Urinary bladder (tissue), 4 donors: Measurements from ENCODE around the gene PDE4B. TPM values are rescaled to one million over a fixed set of nuclear protein-coding genes. Genes with fewer than 3 reads are reported as not detected.
"Not testable (repeated sequence)": the region's sequence is repeated elsewhere in the genome, so short reads cannot be mapped to it uniquely, and the experiment has no call there.

ENCODE experiments used
- DNase-seq: peaks from one replicate; pipeline ENCODE4 v3.0.0-alpha.2; 2015; ENCODE audit errors: extremely low spot score
- H3K27ac ChIP-seq: one replicate; pipeline ENCODE4 v1.5.1; 2013; ENCODE audit warnings: low read depth, mild to moderate bottlenecking, moderate library complexity
- H3K36me3 ChIP-seq: one replicate; pipeline ENCODE4 v1.6.1; 2013; ENCODE audit warnings: mild to moderate bottlenecking, moderate library complexity; ENCODE audit not compliant: insufficient read depth
- H3K4me1 ChIP-seq: one replicate; pipeline ENCODE4 v1.6.1; 2013; ENCODE audit warnings: mild to moderate bottlenecking, moderate library complexity; ENCODE audit not compliant: insufficient read depth
- H3K4me3 ChIP-seq: one replicate; pipeline ENCODE4 v1.5.1; 2013; ENCODE audit warnings: low read depth, low read length
- WGBS: extraction: QIAGEN DNeasy Blood & Tissue Kit; methylation state at CpG from one replicate; pipeline ENCODE4 v1.1.7; 2013; 5-methylcytosine and 5-hydroxymethylcytosine counted together
- polyA plus RNA-seq: library from polyadenylated mRNA; stranded (reverse); fragments of 200-250 nt; gene quantifications from one replicate; pipeline ENCODE4 v1.2.3, GENCODE V29; 2013
- total RNA-seq: library from RNA; depleted of rRNA; stranded (reverse); fragments of >200 nt; gene quantifications from one replicate; pipeline ENCODE4 v1.2.3, GENCODE V29; 2014
- donor health status: healthy with polysubstance abuse.
- donor health status: healthy.

Gene PDE4B
- total and polyA plus RNA-seq, 2 donors, result 9.0 to 43.1 TPM

DNA sequence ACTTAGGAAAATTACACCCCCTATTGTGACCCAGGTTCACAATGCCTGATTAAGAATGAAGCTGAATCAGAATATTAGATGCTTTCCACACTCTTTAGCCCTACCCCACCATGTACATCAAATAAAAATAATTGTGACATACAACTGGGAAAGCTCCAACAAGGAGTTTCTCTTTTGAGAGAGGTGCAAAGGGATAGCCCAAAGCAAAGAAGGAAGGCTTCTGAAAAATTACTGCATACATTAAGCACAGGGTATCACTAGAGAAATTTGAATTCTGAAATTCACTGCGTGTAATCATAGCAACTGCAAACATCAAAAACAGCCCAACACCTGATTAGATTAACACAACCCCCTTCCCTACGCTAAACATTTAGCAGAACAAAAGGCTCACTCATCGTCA lies 34.1 kb downstream of the PDE4B start:
- 69% methylated on average over 3 of the region's 3 CpGs for WGBS

DNA sequence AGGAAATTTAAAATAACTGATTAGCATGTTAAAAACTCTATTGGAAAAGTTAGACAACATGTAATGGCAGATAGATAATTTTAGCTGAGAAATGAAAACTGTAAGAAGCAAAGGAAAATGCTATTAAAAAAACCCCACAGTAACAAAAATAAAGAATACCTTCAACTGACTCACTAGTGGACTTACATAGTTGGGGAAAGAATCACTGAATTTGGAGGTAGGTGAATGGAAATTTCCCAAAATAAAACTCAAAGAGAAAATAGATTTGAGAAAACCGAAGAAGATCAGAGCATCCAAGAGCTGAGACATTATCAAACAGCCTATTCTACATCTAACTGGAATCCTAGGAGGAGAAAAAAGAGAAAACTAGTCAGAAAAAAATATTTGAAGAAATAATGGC lies 34.7 kb downstream of the PDE4B start:
- no peaks in the 10 kb centered on the region for H3K36me3 ChIP-seq
- 92% methylated on average over 1 of the region's 1 CpG for WGBS
- no peak for DNase-seq
- no peak overlapping the region for H3K4me3 ChIP-seq
- no peaks in the 10 kb centered on the region for H3K4me1 ChIP-seq
- no peak overlapping the region for H3K27ac ChIP-seq

More for the DNA sequence above, 34.1 kb downstream of the PDE4B start:
- no peaks in the 10 kb centered on the region for H3K36me3 ChIP-seq
- H3K27ac ChIP-seq, result no peak overlapping the region
- no peak overlapping the region for H3K4me3 ChIP-seq
- DNase-seq, result no peak
- no peaks in the 10 kb centered on the region for H3K4me1 ChIP-seq

DNA sequence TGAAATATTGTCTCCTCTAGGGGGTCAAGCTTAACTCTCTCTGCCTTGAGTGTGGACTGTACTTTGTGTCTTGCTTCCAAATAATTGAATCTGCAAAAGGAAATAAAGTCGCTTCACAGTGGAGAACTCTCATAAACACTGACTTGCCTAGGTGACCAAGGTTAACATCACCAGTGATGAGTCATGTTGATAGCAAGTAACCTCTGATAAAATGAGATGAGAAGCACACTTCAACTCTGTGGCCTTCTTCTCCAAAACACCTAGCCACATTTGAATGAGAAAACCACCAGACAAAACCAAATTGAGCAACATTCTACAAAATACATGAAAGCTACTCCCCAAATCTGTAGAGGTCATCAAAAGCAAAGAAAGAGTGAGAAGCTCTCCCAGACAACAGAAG lies 37.6 kb downstream of the PDE4B start:
- 80% methylated on average over 1 of the region's 1 CpG for WGBS
- H3K36me3 ChIP-seq, result no peaks in the 10 kb centered on the region
- DNase-seq, result no peak
- no peak overlapping the region for H3K27ac ChIP-seq
- H3K4me3 ChIP-seq, result no peak overlapping the region
- H3K4me1 ChIP-seq, result no peaks in the 10 kb centered on the region

DNA sequence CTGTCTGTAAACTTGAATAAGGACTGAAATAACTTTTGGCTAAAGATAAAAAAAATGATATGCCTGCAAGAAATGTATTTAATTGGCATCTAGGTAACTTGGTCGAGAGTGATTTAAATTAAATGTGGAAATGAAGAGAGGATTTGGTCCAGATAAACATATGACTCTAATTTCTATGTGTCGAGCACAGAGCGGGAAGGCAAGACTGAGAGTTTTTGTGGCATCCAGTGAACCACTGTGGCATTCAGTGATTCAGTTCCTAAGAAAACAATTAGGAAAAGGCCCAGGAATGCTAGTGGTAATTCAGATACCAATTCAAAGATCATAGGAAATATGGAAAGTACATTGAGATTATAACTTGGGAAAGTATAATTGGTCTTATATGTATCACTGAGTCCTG lies 39.6 kb downstream of the PDE4B start:
- DNase-seq, result no peak
- Histone ChIP-seq H3K4me1 (no peaks in the 10 kb centered on the region), H3K36me3 (no peaks in the 10 kb centered on the region), H3K27ac (no peak overlapping the region), H3K4me3 (no peak overlapping the region)
- WGBS, result 58% methylated on average over 3 of the region's 3 CpGs

DNA sequence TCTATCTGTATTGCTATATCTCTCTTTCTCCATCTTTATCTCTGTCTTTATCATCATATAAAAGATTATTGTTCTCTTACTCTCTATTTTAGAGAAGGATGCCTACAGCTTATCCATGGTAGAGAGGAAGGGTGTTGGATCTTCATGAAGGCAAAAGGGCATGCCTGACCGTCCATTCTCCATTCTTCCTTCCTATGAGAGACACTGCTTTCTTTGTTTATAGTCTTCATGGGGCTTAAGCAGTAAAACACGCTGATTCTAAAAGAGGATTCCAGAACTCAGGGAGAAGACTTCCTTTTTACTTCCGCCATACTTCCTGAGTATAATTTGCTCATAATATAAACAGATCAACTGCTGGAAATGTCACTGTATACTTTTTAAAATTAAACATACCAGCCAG lies 44.0 kb downstream of the PDE4B start:
- no peaks in the 10 kb centered on the region for H3K4me1 ChIP-seq
- 63% methylated on average over 3 of the region's 3 CpGs for WGBS
- no peak overlapping the region for H3K4me3 ChIP-seq
- H3K27ac ChIP-seq, result no peak overlapping the region
- no peak for DNase-seq
- H3K36me3 ChIP-seq, result no peaks in the 10 kb centered on the region

DNA sequence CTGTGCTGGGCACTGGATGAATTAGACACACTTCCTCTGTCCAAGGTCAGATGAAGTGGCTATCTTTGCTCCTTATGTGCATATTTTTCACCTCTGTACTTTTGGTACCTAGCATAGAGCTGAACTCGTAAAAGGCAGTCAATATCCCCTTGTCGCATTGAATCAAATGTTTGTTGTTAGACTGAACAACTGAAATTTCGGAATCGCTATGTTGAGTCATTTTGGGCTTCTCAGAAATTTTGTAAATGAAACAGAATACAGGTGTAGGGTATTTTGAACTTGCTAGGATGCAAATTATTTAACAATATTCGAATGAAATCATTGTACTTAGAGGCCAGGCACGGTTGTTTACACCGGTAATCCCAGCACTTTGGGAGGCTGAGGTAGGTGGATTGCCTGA lies 48.0 kb downstream of the PDE4B start:
- Histone ChIP-seq H3K4me3 (no peak overlapping the region), H3K27ac (no peak overlapping the region), H3K36me3 (no peaks in the 10 kb centered on the region), H3K4me1 (no peaks in the 10 kb centered on the region)
- WGBS, result 92% methylated on average over 7 of the region's 7 CpGs
- no peak for DNase-seq

DNA sequence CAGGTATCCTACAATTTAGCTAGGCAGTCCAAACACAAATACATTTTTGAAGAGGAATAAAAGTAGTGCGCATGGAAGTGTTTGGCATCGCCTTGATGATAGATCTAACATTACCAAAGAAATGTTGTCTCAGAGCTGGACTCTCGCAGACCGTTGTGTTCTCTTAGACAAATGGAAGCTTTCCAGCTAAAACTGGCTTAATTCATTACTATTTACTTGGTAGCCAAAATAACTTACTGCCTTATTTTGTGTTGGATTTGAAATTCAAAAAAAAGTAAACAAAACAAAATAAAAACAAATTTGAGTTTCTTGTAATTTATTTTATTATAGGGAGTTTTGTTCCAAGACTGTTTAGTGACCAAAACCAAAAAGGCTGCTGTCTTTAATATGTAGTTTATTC lies 51.6 kb downstream of the PDE4B start:
- WGBS, result 65% methylated on average over 4 of the region's 4 CpGs
- no peak for DNase-seq
- H3K27ac ChIP-seq, result no peak overlapping the region
- H3K36me3 ChIP-seq, result no peaks in the 10 kb centered on the region
- no peak overlapping the region for H3K4me3 ChIP-seq
- H3K4me1 ChIP-seq, result no peaks in the 10 kb centered on the region

DNA sequence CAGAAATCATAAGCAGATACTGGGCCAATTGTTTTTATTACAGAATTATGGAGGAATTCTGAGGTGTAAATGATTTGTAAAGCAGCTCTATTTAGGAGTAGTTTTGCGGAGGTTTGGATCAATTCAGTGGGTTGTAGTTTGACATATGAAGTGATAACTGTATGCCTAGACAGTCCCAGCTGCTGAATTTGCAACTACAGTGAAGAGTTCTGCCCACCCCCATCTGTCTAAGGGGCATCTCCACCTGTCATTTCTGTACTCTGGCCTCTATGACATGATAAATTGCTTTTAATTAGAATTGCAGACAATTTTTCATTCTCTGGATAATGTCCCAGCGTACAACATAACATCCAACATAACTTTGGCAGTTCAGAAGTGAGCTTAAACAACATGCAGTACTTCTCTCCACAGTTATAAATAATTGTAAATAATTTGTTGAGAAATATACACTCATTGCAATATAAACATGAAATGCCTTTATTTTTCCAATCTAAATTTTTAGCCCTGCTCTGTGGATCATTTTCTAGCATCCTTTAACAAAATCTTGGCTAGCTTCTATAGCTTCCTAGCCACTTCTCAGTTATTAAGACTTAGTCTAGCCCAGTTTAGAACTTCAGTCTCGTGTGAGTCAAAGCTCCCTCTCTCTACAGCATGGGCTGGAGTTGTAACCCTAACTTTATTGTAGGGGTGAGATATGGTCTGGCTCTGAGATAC lies 52.3 kb downstream of the PDE4B start:
- no peaks in the 10 kb centered on the region for H3K36me3 ChIP-seq
- DNase-seq, result no peak
- no peak overlapping the region for H3K4me3 ChIP-seq
- 40% methylated on average over 3 of the region's 3 CpGs for WGBS
- H3K27ac ChIP-seq, result no peak overlapping the region
- H3K4me1 ChIP-seq, result no peaks in the 10 kb centered on the region

DNA sequence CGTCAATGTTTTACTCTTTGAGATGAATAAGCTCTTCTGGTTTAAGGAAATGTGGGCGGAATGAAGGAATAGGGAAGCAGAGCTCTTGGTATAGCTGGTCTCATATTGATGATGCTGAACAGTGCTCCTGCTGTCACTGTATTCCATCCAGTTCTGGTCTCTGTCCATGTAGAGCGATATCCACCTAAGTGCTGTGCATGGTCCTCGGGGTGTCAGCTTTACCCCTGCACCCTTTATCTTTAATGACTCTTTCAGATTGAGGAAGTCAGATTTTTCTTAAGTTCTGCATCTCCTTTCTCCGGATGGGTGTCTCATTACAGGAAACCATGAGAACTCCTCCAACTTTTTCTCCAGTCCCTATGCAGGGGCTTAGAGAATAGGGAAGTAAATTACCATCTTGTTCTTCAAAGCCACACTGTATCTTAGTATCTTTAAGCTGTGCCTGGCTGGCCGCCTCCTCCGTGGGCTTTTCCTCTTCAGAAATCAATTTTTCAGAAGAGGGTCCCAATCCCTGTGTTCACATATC lies 52.9 kb downstream of the PDE4B start:
- Histone ChIP-seq H3K27ac (no peak overlapping the region), H3K4me1 (no peaks in the 10 kb centered on the region), H3K36me3 (no peaks in the 10 kb centered on the region), H3K4me3 (no peak overlapping the region)
- 77% methylated on average over 7 of the region's 7 CpGs for WGBS
- no peak for DNase-seq

DNA sequence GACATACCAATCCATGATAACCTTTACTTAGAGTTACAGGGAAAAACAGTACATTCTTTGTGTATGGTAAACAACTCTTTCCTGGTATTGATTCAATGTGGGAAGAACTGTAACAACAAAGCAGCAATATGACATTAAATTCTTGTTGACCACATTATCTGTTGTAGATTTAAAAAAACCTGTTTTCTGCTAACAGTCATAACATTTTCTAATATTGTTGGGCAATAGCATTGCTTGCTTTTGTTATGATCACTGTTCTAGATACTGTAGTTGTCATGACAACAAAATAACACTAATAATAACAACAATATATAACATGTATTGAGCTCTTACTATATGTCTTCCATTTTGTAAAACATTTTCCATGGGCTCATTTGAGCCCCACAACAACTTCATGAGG lies 54.2 kb downstream of the PDE4B start:
- Histone ChIP-seq H3K36me3 (no peaks in the 10 kb centered on the region), H3K4me1 (no peaks in the 10 kb centered on the region)
- no peak for DNase-seq

DNA sequence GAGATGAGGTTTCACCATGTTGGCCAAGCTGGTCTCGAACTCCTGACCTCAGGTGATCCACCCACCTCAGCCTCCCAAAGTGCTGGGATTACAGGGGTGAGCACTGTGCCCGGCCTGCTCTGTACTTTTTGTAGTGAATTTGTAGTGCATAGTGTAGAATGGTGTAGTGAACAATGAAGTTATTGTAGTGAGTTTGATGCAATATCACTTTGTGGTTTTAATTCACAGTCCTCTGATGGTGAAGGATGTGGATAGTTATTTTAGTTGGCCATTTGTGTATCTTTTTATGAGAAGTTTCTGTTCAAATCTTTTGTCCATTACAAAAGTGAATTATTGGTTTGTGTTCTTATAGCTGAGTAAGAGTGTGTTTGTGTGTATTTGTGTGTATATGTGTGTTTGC lies 57.6 kb downstream of the PDE4B start:
- Histone ChIP-seq H3K27ac (no peak overlapping the region), H3K4me1 (no peaks in the 10 kb centered on the region), H3K36me3 (no peaks in the 10 kb centered on the region), H3K4me3 (no peak overlapping the region)
- WGBS, result 82% methylated on average over 2 of the region's 2 CpGs
- DNase-seq, result no peak

More for the DNA sequence above, 54.2 kb downstream of the PDE4B start:
- no peak overlapping the region for H3K27ac ChIP-seq
- no peak overlapping the region for H3K4me3 ChIP-seq

DNA sequence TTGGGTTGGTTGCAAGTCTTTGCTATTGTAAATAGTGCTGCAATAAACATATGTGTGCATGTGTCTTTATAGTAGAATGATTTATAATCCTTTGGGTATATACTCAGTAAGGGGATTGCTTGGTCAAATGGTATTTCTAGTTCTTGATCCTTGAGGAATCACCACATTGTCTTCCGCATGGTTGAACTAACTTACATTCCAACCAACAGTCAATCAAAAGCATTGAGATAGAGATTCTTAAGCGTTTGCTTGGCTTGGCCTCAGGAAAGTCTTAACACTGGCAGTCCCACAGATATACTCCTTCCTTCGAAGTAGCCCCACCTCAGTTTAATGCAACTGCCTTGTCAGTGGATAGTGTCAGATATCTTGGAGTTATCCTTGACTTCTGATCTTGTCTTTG lies 63.9 kb downstream of the PDE4B start:
- WGBS, result 82% methylated on average over 3 of the region's 3 CpGs
- not testable (repeated sequence) for H3K36me3 ChIP-seq, H3K4me3 ChIP-seq, H3K4me1 ChIP-seq, DNase-seq, H3K27ac ChIP-seq

DNA sequence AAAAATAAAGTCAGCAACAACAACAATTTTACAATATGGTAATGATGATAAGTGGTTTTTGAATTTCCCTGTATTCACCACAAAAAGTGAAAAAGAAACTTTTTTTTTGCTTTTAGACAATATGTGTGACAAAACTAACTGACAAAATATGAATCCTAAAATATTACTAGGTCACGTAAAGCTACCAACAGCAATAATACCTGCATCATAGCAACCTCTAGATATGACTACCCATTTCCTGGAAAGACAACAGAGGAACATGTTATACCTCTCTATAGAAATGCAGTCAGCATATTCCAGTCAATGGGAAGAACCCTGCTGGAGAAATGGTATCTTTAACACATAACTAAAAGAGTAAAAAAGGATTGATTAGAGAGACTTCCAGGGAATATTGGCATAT lies 73.7 kb downstream of the PDE4B start:
- Histone ChIP-seq H3K36me3 (no peaks in the 10 kb centered on the region), H3K4me1 (no peaks in the 10 kb centered on the region), H3K27ac (no peak overlapping the region), H3K4me3 (no peak overlapping the region)
- WGBS, result 88% methylated on average over 1 of the region's 1 CpG
- no peak for DNase-seq

DNA sequence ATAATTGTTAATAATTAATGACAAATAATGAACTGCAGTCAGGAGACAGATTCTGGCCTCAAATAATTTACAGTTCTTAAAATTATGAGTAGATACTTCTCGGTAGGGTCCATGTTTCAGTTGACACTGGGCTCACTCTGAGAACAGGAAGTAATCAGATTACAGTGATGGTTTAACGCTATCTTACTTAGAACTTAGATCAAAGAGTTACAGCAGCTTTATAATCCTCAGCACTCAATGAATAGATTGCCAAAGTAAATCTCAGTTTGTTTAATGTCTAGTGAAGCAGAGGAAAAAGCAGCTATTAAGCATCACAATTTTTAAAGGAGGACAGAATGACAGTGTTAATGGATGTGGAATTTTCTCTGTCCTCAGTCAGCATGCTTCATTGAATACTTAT lies 79.6 kb downstream of the PDE4B start:
- Histone ChIP-seq H3K4me1 (no peaks in the 10 kb centered on the region), H3K36me3 (no peaks in the 10 kb centered on the region), H3K4me3 (no peak overlapping the region), H3K27ac (no peak overlapping the region)
- no peak for DNase-seq
- 9% methylated on average over 2 of the region's 2 CpGs for WGBS

DNA sequence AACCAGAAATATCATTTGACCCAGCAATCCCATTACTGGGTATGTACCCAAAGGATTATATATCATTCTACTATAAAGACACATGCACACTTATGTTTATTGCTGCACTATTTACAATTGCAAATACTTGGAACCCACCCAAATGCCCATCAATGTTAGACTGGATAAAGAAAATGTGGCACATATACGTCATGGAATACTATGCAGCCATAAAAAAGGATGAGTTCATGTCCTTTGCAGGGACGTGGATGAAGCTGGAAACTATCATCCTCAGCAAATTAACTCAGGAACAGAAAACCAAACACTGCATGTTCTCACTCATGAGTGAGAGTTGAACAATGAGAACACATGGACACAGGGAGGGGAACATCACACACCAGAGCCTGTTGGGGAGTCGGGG lies 85.6 kb downstream of the PDE4B start:
- not testable (repeated sequence) for H3K36me3 ChIP-seq, H3K4me1 ChIP-seq, DNase-seq, H3K4me3 ChIP-seq, H3K27ac ChIP-seq
- 83% methylated on average over 3 of the region's 3 CpGs for WGBS
